IPS-15b (cell line): ENCODE measurements around the gene RNF150.
"Not testable (repeated sequence)": the region's sequence is repeated elsewhere in the genome, so short reads cannot be mapped to it uniquely, and the experiment has no call there.

Experiments
- H3K27me3 ChIP-seq: one replicate; pipeline ENCODE4 v1.6.1; 2013; ENCODE audit warnings: low read length; ENCODE audit not compliant: control insufficient read depth, insufficient read depth
- H3K36me3 ChIP-seq: one replicate; pipeline ENCODE4 v1.6.1; 2013; ENCODE audit warnings: low read length; ENCODE audit not compliant: control insufficient read depth, insufficient read depth
- H3K4me1 ChIP-seq: one replicate; pipeline ENCODE4 v1.6.1; 2013; ENCODE audit warnings: mild to moderate bottlenecking, low read length; ENCODE audit not compliant: control insufficient read depth, insufficient read depth
- H3K4me3 ChIP-seq: one replicate; pipeline ENCODE4 v1.5.1; 2013; ENCODE audit warnings: low read depth, low read length
- H3K9ac ChIP-seq: one replicate; pipeline ENCODE4 v1.6.1; 2013; ENCODE audit warnings: low read depth, mild to moderate bottlenecking, low read length
- H3K9me3 ChIP-seq: one replicate; pipeline ENCODE4 v1.6.1; 2013; ENCODE audit warnings: mild to moderate bottlenecking, low read length; ENCODE audit not compliant: control insufficient read depth, insufficient read depth

The RNF150 gene

DNA sequence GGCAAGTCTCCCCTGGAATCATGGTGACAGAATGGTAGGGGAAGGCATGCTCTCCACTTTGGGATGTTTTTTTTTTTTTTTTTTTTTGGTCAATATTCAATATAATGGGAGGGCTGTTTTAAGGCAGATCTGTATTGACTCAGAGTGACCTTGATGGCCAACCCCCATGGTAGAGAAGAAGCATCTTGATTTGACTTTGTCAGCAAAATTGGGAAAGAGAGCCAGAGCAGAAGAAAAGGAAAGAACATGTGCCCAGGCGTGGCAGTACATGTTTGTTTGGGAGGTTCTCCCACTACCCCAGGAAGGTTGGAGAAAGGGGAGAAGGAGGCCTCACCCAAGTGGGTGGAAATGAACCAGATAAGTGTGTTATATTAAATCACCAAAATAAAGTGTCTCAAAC is 314.8 kb downstream of the RNF150 start:
- Histone ChIP-seq H3K9me3 (no peaks in the 10 kb centered on the region), H3K4me3 (no peak overlapping the region), H3K9ac (no peak overlapping the region), H3K4me1 (no peaks in the 10 kb centered on the region), H3K27me3 (no peaks in the 10 kb centered on the region), H3K36me3 (no peaks in the 10 kb centered on the region)

GRCh38 chr4:140816806-140817510 is 316.3 kb downstream of the RNF150 start:
- Histone ChIP-seq H3K9me3 (no peaks in the 10 kb centered on the region), H3K4me1 (no peaks in the 10 kb centered on the region), H3K9ac (no peak overlapping the region), H3K27me3 (no peaks in the 10 kb centered on the region), H3K4me3 (no peak overlapping the region), H3K36me3 (no peaks in the 10 kb centered on the region)

- H3K9me3 ChIP-seq = no peaks in the 10 kb centered on the region
- H3K4me3 ChIP-seq = no peak overlapping the region
- H3K4me1 ChIP-seq = no peaks in the 10 kb centered on the region
- no peaks in the 10 kb centered on the region for H3K36me3 ChIP-seq
- H3K9ac ChIP-seq = no peak overlapping the region
- peaks cover 2% of the 10 kb centered on the region for H3K27me3 ChIP-seq
Observed at GRCh38 chr4:140813804-140814203, 319.5 kb downstream of the RNF150 start.

DNA sequence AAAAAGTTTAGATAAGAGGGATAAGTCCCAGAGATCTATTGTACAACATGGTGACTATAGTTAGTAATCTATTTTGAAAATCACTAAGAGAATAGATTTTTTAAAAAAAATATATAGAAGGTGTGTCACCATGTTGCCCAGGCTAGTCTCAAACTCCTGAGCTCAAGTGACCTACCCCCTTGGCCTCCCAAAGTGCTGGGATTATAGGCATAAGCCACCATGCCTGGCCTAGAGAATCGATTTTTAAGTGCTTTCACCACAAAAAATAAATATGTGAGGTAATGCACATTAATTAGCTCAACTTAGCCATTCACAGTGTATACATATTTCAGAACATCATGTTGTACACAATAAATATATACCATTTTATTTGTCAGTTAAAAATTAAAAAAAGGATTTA is 320.4 kb downstream of the RNF150 start:
- Histone ChIP-seq H3K27me3 (peaks cover 2% of the 10 kb centered on the region), H3K9me3 (no peaks in the 10 kb centered on the region), H3K36me3 (no peaks in the 10 kb centered on the region), H3K4me3 (no peak overlapping the region), H3K9ac (no peak overlapping the region), H3K4me1 (no peaks in the 10 kb centered on the region)

DNA sequence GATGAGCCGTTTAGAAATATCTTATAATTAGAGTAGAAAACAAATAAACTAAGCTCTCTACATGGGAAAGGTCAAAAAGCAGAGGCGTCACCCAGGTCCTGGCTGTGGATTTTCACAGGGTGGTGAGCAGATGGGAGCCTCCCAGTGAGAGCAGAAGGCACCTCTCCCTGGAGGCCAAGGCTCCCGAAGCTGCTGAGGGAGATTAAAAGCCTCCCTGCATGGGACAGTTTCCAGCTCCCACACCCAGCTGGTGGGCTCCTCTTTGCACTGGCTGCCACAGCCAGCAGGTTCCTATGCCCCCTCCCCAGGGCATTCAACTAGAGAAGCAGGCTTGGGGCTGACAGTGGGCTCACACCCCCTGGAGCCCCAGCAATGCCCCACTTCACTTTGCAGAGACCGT is 321.8 kb downstream of the RNF150 start:
- H3K4me3 ChIP-seq = no peak overlapping the region
- no peaks in the 10 kb centered on the region for H3K4me1 ChIP-seq
- H3K36me3 ChIP-seq = no peaks in the 10 kb centered on the region
- no peak overlapping the region for H3K9ac ChIP-seq
- H3K9me3 ChIP-seq = no peaks in the 10 kb centered on the region
- peaks cover 2% of the 10 kb centered on the region for H3K27me3 ChIP-seq

GRCh38 chr4:140810591-140811169 is 322.6 kb downstream of the RNF150 start:
- H3K4me1 ChIP-seq, H3K36me3 ChIP-seq, H3K4me3 ChIP-seq, H3K27me3 ChIP-seq, H3K9ac ChIP-seq, H3K9me3 ChIP-seq: not testable (repeated sequence)
